ENCODE measurements around the gene MED16. TPM values are rescaled to one million over a fixed set of nuclear protein-coding genes. Genes with fewer than 3 reads are reported as not detected.

The MED16 gene
- total RNA-seq, 1 experiment from 2014 or later, result 25.9 TPM

DNA sequence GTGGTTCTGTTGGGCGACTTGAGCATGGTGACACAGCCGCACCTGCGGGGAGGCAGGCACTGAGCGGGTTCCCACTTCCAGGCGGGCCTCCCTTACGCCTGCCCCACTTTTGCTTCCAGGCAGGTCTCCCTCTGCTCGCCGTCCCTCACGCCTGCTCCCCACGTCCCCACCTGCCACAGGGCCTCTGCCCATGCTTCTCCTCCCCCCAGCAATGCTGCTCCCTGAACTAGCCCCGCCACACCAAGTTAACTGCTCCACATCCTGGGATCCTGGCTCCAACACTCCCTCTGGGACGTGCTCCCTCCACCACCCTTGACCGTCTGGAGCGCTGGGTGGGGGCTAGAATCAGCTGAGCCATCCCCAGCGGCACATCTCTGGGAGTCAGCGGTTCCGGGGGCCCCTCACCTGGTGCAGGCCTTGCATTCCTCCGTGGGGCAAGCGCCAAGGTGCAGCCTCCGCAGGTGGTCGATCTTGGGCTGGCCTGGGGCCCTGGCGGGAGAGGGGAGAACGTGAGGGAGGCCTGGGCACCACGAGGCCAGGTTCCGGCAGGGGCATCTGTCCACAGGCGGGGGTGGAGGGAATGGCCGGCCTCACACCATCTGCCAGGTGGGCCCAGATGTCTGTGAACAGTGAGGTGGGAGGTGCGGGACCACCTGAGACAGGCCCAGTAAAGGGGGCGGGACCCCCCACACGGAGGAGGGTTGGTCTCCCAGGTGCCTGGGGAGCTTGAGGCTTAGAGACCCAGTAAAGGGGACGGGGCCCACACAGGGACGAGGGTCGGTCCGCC is 24.3 kb downstream of the MED16 start:
- TF ChIP-seq EZH2 (IDR thresholded peaks at IDR 0.05; ENCODE audit: low read length, unreplicated experiment) (no peak), EZH2phosphoT487 (IDR thresholded peaks at IDR 0.05; ENCODE audit: borderline replicate concordance, low read length) (no peak), CTCF (conservative IDR thresholded peaks at IDR 0.05; ENCODE audit: low read depth, low read length) (no peak)
- Histone ChIP-seq H3K79me2 (ENCODE audit: low read length) (no peaks in the 10 kb centered on the region), H3K4me1 (ENCODE audit: insufficient read depth, low read length) (peaks cover 12% of the 10 kb centered on the region), H3K4me3 (ENCODE audit: low read length) (no peak overlapping the region), H3K9me2 (replicated peaks; ENCODE audit: low read length) (no peaks in the 10 kb centered on the region), H3K4me2 (ENCODE audit: low read length) (no peak overlapping the region), H3K9me3 (ENCODE audit: low read length) (no peaks in the 10 kb centered on the region), H4K20me1 (ENCODE audit: low read length) (no peaks in the 10 kb centered on the region), H3K27ac (ENCODE audit: low read length) (peak overlapping the region; percentile 89), H2AFZ (ENCODE audit: low read length) (no peak overlapping the region), H3K27me3 (ENCODE audit: low read length) (no peaks in the 10 kb centered on the region), H3K9ac (ENCODE audit: low read length) (no peak overlapping the region), H3K36me3 (ENCODE audit: low read depth, low read length) (no peaks in the 10 kb centered on the region), H3F3A (ENCODE audit: low read length, unreplicated experiment) (no peaks in the 10 kb centered on the region)
- ATAC-seq (no peak), DNase-seq (no peak)
- BruUV-seq (replicated peaks), result no TSS peak
- intact Hi-C loops (cut with micrococcal nuclease), result no loop called here
- POLR2A ChIA-PET (ENCODE audit: unreplicated experiment), result no interaction called here
- CTCF ChIA-PET, result no interaction called here

DNA sequence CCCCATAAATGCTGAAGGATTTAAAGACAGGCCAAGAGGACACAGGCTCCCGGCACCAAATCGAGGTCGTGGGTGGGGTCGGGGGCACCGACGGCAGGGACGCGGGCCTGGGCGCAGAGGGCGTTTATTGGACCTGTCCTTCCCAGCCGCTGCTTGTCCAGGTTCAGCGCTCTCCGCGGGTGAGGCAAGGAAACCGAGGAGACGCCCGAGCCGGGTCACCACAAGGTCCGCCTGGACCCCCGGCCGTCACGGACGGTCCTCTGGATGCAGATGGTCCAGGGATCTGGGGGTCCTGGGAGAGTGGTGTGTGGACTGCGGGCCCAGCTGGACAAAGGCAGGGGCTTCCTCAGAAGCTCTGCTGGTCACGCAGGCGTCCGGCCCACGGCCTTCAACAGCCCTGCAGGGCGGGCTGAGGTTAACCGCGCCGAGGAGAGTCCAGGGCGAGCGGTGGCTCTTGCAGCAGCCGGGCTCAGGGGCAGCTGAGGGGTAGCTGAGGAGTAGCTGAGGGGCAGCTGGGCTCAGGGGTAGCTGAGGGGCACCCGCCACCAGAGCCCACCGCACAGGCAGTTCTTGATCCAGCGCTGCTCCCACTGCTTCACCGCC is 25.0 kb downstream of the MED16 start:
- CTCF ChIA-PET, result no interaction called here

More for the DNA sequence above, 25.0 kb downstream of the MED16 start:
- no peak overlapping the region for H3K9ac ChIP-seq (ENCODE audit: low read length)
- no peaks in the 10 kb centered on the region for H3F3A ChIP-seq (ENCODE audit: low read length, unreplicated experiment)
- no peaks in the 10 kb centered on the region for H3K36me3 ChIP-seq (ENCODE audit: low read depth, low read length)
- POLR2A ChIA-PET (ENCODE audit: unreplicated experiment), result no interaction called here
- ATAC-seq, result no peak
- H3K9me2 ChIP-seq (replicated peaks; ENCODE audit: low read length), result no peaks in the 10 kb centered on the region
- intact Hi-C loops (cut with micrococcal nuclease), result no loop called here
- no peak for DNase-seq
- H3K4me3 ChIP-seq (ENCODE audit: low read length), result no peak overlapping the region
- no peaks in the 10 kb centered on the region for H3K79me2 ChIP-seq (ENCODE audit: low read length)
- no peaks in the 10 kb centered on the region for H4K20me1 ChIP-seq (ENCODE audit: low read length)
- no TSS peak for BruUV-seq (replicated peaks)
- H3K4me1 ChIP-seq (ENCODE audit: insufficient read depth, low read length), result peaks cover 12% of the 10 kb centered on the region
- no peaks in the 10 kb centered on the region for H3K27me3 ChIP-seq (ENCODE audit: low read length)
- TF ChIP-seq EZH2 (IDR thresholded peaks at IDR 0.05; ENCODE audit: low read length, unreplicated experiment), result no peak
- no peak for TF ChIP-seq EZH2phosphoT487 (IDR thresholded peaks at IDR 0.05; ENCODE audit: borderline replicate concordance, low read length)
- TF ChIP-seq CTCF (conservative IDR thresholded peaks at IDR 0.05; ENCODE audit: low read depth, low read length), result no peak
- no peak overlapping the region for H2AFZ ChIP-seq (ENCODE audit: low read length)
- no peak overlapping the region for H3K4me2 ChIP-seq (ENCODE audit: low read length)
- H3K27ac ChIP-seq (ENCODE audit: low read length), result no peak overlapping the region
- no peaks in the 10 kb centered on the region for H3K9me3 ChIP-seq (ENCODE audit: low read length)
